Left ventricle myocardium superior (tissue), 1 donor: ENCODE data around the gene CCDC102A. TPM values are rescaled to one million over a fixed set of nuclear protein-coding genes. Genes with fewer than 3 reads are reported as not detected.
"Not testable (repeated sequence)": the region's sequence is repeated elsewhere in the genome, so short reads cannot be mapped to it uniquely, and the experiment has no call there.

Experiments
- ATAC-seq: fragments of 200-7000 bp; cut with Tn5 transposase; one replicate; pipeline ENCODE4 v1.9.1; 2020; ENCODE audit warnings: mild to moderate bottlenecking, moderate library complexity
- DNase-seq: peaks from one replicate; pipeline ENCODE4 v3.0.0-alpha.2; 2020
- intact Hi-C: fragments of 100-400 bp; cut with micrococcal nuclease; formaldehyde crosslinking; loops from one replicate; pipeline ENCODE4 v1.11.0; 2022
- total RNA-seq: library from RNA; stranded (reverse); fragmentation: NEBNext Ultra II Directional; extraction: Animal tissue kit (Norgen Biotek cat#: 25700); gene quantifications from one replicate; pipeline ENCODE4 v1.2.1, GENCODE V29; 2021
- donor health status: DM: no; HTN: yes; CAD: no; lungs with severe emphysema.

The CCDC102A gene
- total RNA-seq, 1 donor from 2014 or later = 13.2 TPM

- DNase-seq (no peak), ATAC-seq (no peak)
- intact Hi-C loops = loop anchor here (10.0 kb wide), 1 partner anchor 48 kb away; the partner anchor contains the start of gene POLR2C
Measured at GRCh38 chr16:57512296-57513001, 23.9 kb downstream of the CCDC102A start.

GRCh38 chr16:57510016-57510871 is 26.1 kb downstream of the CCDC102A start:
- intact Hi-C loops = loop anchor here (10.0 kb wide), 1 partner anchor 45 kb away; the partner anchor contains the start of gene POLR2C
- ATAC-seq = no peak
- DNase-seq = no peak

DNA sequence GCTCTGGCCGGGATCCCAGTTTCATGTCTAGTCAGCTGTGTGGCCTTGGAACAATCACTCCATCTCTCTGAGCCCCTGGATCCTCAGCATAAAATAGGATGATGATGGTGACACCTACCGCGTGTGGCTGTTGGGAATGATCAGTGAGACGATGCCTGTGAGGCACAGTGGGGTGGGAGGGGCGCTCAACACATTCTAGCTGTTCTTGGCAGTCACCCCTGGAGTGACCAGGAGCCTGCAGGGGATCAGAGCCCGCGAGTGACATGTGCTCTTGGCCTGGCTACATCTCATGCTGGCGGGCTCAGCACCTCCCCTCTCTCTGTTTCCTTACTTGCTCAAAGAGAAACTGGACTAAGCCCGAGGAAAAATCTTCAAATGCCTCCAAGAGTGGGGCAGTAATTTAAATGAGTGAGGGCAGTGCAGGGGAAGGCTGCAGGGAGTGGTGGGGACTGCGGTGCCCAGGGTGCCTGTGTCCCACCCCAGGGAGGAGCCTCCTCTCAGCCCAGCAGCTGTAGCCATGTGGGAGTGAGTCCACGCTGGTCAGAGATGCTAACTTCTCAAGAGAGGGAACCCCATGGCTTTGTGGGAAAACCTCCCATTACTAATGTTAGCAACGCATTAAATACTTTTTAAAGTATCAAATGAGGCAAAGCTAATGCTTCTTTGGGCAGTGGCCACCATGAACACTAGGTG is 27.0 kb downstream of the CCDC102A start:
- intact Hi-C loops = no loop called here
- ATAC-seq (peak; percentile 56), DNase-seq (no peak)

DNA sequence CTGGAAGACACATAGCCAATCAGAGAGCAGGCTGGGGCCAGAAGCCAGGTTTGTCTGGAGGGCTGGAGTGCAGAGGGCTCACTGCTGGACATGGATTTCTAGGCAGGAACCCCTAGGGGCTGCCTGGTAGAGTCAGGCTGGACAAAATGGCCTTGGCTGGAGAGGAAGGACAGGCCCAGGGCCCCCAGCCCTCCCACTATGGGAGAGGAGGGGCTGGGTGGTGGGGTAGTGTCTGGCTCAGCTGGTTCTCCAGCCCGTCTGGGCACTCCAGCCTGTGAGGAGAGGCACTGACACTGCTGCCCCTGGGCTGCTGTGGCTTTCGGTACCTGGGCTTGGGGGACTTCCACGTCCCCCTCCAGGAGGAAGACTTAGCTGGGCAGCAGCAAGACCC is 28.3 kb downstream of the CCDC102A start:
- DNase-seq = no peak
- intact Hi-C loops = no loop called here
- ATAC-seq = no peak

DNA sequence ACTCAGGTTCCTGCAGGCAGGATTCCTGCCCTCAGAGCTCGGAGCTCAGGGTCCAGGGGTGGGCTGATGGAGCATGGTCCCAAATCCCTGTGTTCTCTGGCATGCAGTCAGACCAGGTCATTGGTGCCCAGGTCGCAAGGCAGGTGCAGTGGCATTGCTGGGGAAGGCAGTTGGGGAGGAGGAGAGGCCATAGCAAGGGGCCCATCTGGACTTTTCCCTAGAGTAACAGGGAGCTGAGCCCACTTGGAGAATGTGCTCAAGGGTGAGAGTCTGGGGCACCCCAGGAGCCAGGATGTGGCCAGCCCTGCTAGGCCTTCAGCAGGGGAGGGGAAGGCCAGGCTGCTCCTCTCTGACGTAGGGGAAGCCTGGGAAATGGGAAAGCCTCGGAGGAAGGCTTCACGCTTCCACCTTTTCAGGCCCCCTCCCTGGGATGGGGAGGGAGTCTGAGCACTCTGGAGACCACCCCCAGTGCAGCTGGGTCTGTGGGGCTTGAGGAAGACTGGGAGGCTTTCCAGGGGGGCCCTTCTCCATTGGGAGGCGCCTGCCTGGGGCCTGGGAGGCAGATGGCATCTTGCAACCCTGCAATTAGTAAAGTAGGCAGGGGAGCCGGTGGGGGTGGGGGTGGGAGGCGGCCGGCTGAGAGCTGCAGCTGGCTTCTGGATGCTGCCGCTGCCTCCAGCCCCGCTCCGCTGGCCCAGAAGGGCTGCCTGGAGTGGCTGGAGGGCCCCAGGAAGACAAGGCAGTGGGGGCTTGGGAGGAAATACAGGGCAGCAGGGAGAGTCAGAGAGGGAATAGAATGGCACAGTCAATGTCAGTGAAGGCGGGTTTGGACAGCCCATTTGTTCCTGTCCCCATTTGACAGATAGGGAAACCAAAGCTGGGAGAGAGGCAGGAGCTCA is 29.0 kb downstream of the CCDC102A start:
- intact Hi-C loops = no loop called here
- no peak for DNase-seq
- ATAC-seq = no peak

DNA sequence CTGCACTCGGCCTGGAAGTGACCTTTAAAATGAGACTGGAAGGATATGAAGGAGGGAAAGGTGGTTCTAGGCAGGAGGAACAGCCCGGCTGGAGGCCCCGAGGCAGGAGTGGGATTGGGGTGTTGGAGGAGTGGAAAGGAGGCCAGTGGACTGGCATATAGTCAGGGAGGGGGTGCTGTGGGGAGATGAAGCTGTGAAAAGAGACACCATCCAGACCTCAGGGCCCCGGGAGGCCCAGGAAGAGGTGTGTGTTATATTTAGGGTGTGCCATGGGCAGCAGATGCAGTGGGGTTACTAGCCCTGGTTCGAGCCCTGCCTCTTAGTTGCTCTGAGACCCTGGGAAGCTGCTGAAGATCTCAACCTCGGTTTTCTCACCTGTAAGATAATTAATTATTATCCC is 31.2 kb downstream of the CCDC102A start:
- DNase-seq = no peak
- no peak for ATAC-seq
- intact Hi-C loops = no loop called here

DNA sequence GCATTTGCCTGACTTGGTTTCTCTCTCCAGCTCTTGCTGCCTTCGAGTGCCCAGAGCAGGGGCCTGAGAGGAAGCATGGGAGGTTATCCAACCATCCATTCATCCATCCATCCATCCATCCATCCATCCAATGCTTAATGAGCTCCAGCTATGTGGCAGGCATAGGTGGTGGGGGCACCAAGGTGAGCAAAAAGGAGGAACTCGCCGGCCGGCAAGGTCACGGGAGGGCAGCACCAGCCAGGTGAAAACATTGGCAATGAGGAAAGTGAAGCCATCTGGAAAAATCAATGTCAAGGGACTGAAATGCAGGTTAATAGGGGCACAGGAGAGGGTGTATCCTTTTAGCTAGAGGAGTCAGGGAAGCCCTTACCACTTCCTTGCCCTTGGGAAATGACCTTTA is 31.9 kb downstream of the CCDC102A start:
- no peak for ATAC-seq
- DNase-seq = no peak
- intact Hi-C loops = no loop called here

GRCh38 chr16:57504001-57504400 is 32.4 kb downstream of the CCDC102A start:
- DNase-seq (no peak), ATAC-seq (no peak)
- intact Hi-C loops = no loop called here

GRCh38 chr16:57503366-57503765 is 33.0 kb downstream of the CCDC102A start:
- intact Hi-C loops = no loop called here

GRCh38 chr16:57502048-57502775 is 34.2 kb downstream of the CCDC102A start:
- intact Hi-C loops = no loop called here
- DNase-seq (no peak), ATAC-seq (no peak)

More at GRCh38 chr16:57503366-57503765, 33.0 kb downstream of the CCDC102A start:
- ATAC-seq = no peak
- DNase-seq = no peak

- no peak for ATAC-seq
- intact Hi-C loops = no loop called here
- DNase-seq = no peak
Measured at GRCh38 chr16:57501492-57501891, 34.9 kb downstream of the CCDC102A start.

GRCh38 chr16:57500578-57501111 is 35.7 kb downstream of the CCDC102A start:
- ATAC-seq (no peak), DNase-seq (no peak)
- intact Hi-C loops = no loop called here

- intact Hi-C loops, DNase-seq, ATAC-seq: not testable (repeated sequence)
Measured at GRCh38 chr16:57499941-57500340, 36.4 kb downstream of the CCDC102A start.

- intact Hi-C loops = no loop called here
- DNase-seq = no peak
Measured at GRCh38 chr16:57498031-57498430, 38.3 kb downstream of the CCDC102A start.

GRCh38 chr16:57497121-57497520 is 39.2 kb downstream of the CCDC102A start:
- no peak for DNase-seq
- no peak for ATAC-seq
- intact Hi-C loops = no loop called here

More at GRCh38 chr16:57498031-57498430, 38.3 kb downstream of the CCDC102A start:
- no peak for ATAC-seq

DNA sequence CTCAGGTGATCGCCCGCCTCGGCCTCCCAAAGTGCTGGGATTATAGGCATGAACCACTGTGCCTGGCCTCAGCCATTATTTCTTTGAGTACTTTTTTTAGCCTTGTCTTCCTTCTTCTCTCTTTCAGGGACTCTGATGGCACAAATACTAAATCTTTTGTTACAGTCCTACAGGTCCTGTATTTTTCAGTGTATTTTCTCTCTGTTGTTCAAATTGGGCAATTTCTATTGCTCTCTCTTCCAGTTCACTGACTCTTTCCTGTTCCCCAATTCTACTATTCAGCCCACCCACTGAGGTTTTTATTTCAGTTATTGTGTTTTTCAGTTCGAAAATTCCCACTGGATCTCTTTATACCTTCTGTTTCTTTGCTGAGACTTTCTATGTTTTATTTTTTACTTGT is 42.6 kb downstream of the CCDC102A start:
- intact Hi-C loops = no loop called here
- DNase-seq = no peak
- ATAC-seq = no peak

DNA sequence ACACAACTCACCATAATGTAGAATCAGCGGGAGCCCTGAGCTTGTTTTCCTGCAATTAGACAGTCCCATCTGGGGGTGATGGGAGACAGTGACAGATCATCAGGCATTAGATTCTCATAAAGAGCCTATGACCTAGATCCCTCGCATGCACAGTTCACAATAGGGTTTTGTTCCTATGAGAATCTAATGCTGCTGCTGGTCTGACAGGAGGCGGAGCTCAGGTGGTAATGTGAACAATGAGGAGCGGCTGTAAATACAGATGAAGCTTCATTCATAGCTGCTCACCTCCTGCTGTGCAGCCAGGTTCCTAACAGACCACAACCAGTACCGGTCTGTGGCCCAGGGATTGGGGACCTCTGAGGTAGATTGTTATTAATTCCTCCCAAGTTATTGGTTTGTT is 47.1 kb downstream of the CCDC102A start:
- DNase-seq = no peak
- no peak for ATAC-seq
- intact Hi-C loops = no loop called here
